NCI-H2107 treated with DMSO at 0.1 percent for 48 hours (cell line): ENCODE measurements around the gene ABI3BP.

Source experiments
- DNase-seq: peaks from one replicate; lab custom pipeline; 2025; ENCODE audit not compliant: unreplicated experiment; lab: John Stamatoyannopoulos, UW

The ABI3BP gene

DNA sequence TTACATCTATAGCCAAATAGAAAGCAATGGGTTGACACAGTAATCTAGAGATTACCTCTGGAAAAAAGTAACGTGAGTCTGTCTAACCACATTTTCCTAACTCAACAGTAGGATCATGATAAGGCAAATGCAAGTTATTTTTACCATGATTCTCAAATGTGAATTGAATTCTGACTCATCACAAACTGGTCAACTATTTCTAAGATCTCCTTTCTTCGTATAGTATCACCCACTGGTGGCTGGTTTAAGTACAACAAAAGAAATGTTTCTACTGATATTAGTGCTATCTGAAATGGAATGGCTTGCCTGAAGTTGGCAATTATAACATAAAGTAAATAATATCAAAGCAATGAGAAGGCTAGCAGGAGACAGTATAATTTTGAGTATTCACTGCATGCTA, 102.2 kb downstream of the ABI3BP start:
- no peak for DNase-seq

DNA sequence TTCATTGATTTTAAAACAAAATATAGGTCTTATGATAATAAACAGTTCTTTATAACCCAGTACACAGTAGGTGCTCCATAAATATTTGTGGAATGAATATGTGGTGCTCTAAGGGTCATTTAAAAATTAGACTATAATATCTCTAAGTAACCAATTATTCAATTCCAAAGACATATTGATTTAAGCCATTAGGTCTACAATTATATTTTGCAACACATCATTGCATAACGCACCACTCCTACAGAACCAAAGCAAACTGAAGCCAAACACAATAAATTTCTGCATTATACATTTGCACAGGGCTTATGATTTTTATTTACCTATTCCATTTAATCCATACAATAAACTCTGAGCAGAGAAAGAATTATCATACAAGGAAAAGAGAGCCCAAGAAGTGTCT, 104.3 kb downstream of the ABI3BP start:
- DNase-seq, result no peak

DNA sequence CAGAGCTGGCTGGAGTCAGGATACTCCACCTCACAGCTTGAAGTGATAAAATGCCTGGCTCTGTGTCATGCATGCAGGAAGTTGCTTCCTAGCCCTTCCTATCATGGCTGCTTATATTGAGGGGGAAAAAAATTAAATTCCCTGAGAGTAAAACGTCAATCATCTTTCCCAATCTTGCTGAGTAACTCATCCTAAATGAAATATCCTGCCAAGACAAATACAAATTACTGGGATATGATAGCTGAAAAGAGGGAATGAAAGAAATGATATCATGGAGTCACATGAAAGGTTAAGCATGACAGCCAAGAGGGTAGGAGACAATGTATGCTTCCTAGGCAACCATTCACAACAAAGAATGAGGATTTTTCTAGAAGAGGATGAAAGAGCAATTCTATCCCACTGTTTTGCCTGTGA, 110.6 kb downstream of the ABI3BP start:
- no peak for DNase-seq

DNA sequence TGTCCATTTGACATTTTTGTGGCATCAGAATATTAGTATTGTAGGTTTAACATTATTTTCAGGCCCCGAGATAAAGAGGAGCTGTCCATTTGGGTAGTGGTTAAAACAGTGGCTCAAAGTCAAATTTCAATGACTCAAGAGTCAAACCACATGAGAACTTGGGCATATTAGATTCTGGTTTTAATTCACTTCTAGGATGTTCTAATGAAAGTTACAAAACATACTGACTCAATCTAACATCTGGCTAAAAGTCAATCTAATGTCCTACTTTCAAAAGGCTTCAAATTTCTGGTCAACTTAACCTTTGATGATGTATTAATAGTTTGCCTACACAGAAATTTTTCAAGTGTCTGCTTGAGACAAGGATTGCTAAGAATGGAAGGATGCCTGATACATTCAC, 112.4 kb downstream of the ABI3BP start:
- DNase-seq, result no peak

DNA sequence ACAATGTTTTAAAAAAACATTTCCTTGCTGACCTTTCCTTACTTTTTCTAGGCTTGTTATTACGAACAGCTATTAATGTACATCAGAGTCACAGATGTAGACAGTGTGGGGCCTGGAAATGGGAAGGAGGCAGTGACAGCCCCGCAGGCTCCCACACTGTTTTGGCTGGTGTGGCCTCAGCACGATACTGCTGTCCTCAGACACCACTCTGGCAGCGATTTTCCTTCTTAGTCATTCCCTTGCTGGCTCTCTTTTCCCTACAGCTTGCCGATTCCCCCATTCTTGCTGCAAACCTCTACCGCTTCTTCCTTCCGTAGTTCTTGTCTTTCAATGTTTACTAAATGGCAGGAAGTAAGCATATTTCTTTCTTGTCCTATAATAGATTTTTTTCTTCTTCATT, 113.1 kb downstream of the ABI3BP start:
- no peak for DNase-seq

DNA sequence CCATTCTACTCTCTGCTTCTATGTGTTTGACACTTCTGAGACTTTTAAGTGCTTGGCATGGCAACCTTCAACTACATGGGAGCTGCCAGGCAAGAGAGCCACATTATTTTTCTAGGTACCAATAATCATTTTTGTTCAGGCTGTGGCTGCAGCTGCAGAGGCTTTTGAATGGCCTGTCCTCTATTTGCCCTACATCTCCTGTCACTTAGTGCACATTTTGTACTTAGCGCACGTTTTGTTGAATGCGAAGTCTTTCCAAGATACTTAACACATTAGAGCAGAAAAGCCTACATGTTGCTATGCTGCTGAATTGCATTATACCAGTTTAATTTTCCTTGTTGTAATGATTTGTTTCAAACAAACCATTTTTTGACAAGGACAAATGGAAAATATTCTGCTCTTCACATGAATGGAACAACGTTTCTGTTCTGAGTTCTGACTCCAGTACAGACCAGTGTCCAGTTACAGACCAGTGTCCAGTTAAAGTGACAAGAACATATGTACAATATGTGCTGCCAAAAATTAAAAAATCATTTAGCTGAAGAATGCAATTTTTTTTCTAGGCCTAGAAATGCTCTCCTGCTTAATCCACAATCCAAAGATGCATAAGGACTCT, 113.9 kb downstream of the ABI3BP start:
- DNase-seq, result no peak

DNA sequence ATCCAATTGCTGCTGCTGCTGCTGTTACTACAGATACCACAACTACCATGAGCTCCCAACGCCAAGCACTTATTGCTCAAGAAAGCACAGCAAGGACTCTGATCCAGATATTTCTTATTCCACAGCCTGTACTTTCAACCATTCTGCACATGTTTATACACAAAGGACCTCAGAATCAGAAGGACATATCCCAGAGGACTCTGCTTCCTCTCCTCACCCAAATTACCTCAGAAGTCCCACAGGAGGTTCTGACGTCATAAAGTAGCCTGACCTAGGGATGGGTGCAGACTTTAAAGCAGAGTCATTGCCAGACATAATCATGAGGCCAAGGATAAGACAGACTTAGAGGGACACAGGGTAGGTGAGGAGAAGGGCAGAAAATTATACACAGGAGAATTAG, 115.9 kb downstream of the ABI3BP start:
- DNase-seq, result no peak

DNA sequence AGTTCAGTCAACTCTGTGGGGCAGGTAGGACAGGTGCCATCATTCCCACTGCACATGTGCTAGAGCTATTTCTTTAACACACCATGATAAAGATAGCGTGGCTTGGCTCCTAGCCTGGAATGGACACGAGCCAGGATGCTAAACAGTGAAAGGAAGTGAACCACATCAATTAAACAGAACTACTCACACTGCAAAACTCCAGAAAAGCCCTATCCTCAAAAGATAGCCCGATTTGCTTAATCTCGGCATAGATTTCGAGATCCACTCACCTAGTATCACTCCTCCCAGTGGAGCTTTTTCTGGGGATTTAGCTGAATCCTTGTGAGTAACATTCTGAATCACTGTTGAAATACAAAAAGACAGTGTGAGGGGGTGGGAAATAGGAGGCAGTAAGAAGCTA, 118.0 kb downstream of the ABI3BP start:
- no peak for DNase-seq

DNA sequence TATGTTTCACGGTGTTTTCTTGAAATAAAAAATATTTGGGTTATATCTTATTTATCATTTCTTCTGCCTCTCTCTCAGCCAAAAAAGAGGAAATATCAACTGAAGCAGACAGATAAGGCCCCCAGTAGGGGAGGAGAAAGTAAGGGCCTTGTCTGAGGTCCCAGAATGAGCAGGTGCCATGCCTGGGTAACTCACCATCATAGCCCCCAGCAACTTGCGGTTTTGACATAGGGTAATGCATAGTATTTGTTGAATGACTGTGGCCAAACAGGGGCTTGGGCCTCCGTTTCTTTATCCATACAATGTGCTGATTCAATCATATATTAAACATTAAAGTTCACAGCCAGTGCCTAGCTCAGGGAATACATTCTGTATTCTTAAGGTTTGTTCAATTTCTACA, 119.6 kb downstream of the ABI3BP start:
- DNase-seq, result no peak

DNA sequence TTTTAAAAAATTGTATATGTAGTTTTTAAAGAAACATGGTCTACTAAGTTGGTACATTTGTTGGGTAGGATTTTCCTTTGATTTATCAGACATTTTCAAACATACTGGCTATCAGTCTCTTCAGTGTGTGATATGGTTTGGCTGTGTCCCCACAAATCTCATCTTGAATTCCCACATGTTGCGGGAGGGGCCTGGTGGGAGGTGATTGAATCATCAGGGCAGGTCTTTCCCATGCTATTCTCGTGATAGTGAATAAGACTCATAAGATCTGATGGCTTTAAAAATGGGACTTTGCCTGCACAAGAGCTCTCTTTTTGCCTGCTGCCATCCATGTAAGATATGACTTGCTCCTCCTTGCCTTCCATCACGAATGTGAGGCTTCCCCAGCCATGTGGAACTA, 121.9 kb downstream of the ABI3BP start:
- DNase-seq, result no peak

DNA sequence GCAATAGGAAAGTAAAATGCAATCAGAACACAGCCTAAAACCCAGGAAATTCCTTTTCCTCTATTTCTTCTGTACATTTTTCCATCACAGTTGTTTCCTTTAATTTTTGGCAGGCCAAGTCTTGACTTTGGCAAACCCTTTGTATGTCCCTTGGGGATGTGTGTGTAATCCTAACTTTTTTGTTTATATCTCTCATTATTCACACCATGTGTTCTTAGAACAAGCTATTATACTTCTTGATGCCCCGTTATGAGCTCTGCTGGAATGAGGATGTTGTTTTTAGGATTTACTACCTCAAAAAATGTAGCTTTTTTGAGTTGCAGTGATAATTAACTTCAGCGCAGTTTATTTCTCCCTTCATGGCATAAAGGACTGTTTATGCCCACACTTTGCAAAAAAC, 123.4 kb downstream of the ABI3BP start:
- DNase-seq, result no peak

DNA sequence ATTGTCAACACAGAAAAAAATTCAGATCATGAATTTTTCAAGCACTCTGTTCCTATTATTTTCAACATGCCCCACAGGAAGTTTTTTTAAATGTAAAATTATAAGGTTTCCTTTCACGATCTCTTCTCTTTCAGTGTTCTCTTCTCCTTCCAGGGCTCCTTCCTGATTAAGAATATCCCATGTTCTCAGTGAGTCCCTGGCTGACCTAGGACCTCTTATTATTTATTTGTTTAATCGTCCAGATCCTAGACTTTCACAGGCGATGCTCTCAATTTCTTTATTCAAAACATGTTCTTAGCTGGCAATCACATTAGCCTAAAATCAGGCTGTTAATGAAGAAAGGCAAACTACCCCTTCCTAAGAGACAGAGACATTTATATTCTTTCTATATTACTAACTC, 124.3 kb downstream of the ABI3BP start:
- DNase-seq, result no peak

DNA sequence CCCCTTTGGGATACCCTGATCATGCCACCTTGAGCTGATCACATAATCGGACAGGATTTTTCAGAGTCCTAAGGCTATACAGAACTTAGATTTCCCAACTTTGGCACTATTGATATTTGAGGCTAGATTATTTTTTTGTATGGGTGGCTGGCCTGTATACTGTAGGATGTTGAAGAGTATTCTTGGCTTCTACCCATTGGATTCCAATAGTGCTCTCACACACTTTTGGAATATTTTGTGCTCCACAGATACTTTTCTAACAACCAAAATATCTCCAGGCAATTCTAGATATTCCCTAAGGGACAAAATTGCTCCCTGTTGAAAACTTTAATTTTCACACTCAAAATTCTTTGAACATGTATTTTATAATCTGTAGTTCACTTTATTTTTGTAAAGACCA, 125.1 kb downstream of the ABI3BP start:
- DNase-seq, result no peak

DNA sequence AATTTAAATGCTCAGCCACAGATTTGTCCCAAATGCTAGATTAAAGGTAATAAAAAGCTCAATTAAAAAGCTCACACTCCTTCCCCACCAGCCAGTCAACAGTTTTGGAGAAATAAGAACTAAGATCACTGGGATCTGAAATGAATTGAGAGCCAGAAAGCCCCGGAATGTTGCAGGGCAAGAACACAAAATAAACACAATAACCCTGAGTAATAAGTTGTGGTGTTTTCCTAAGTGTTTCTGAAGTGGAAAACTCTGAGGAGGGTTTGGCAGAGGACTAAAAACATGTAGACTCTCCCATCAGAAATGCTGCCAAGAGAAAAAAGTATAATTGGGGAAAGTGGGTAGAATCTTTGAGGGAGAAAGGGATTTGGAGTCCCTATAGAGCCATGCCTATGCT, 127.8 kb downstream of the ABI3BP start:
- DNase-seq, result no peak

DNA sequence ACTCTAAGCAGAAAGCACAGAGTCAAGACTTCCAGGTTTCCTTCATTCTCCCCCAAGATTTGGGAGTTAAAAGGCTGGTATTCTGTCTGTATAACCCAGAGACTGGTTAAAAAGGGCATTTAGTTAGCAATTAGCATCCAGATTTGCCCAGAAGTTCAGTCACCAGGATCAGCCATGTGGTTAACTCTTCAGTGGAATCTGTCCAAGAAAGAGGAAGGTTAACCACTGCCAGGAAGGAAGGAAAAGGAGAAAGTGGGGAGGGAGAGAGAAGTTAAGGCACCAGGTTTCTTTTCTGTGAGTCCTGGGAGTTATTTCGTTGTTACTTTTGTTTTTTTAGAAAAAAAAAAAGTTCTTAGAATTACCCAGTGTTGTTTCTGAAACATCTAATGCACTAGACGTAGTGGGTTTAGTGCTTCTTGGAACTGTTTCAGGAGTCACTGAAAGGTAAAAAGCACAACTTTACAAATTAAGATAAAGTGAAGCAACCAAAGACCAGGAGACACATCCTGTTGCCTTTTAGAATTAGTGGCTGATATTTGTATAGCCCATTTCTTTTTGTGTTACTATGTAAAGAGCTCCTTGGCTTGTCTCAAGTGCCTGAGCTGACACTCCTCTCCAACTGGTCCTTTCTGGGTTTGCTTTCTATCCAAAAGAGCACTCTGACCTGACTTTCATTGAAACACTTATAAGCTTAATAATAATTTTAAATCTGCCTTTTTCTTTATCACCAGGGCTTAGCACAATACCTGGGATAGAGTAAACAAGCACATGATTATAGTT, 128.6 kb downstream of the ABI3BP start:
- DNase-seq, result no peak

DNA sequence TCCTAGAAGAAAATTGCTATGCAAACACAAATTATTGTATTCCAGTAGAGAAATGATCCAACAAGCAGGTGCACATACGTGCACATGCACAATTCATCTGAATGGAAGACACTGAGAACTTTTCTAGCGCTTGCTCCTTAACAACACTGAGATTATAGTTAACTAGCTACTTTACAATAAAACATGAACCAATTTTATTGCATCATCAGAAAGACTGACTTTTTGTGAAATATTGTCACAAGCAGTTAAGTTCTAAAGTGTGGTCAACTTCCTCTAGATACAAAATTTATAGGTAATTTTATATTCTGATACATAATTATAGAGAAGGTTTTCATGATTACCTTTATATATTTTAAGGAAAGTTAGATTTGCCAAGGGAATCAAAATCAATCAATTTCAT, 135.4 kb downstream of the ABI3BP start:
- DNase-seq, result no peak

DNA sequence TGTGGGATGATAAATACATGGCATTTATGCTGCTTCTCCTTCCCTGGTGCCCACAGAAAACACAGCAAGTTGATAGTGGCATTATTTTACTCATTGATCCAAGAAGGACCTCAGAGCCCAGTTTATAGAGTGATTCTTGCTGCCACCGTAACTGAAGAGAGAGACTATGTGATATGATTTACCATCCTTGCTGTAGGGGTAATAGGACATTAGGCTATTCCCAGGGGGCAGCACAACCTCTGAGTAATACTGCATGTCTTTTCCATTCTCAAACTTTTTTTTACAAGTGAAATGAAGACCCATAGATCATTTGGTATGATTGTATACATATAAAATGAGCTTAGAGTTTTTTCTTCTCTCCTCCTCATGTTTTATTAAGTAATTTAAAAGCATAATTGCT, 136.4 kb downstream of the ABI3BP start:
- no peak for DNase-seq

DNA sequence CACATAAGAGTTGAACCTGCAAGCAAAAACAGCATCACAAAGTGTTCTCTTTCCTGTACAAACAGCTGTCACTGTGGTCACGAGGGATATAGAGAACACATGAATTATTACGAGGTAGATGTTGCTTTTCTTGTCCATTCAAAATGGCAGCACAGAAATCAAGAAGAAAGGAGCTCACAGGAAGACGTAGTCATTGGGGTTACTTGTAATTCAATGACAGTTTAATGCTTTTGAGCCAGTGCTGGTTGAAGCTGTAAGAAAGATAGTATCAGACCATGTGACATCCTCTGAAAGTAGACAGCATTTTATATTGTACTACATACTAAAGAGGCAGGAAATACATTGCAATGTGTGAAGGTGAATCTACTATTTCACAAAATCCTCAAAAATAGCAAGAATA, 140.4 kb downstream of the ABI3BP start:
- no peak for DNase-seq

DNA sequence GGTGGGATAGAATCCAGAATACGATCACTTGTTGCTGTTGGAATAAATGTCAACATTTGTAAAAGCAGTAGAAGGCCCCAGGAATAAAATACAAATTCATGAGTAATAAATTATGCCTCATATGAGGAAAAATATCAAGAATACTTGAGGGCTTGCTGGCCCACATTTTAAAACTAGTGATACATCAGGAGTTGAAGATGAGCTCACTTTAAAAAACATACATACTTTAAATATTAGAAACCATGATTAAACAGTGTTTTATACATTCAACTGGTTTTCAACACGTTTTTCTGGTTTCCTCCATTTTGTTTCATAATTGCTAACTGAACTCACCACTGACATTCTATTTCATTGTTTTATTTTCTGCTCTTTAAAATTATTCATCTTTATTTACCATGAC, 142.5 kb downstream of the ABI3BP start:
- no peak for DNase-seq

DNA sequence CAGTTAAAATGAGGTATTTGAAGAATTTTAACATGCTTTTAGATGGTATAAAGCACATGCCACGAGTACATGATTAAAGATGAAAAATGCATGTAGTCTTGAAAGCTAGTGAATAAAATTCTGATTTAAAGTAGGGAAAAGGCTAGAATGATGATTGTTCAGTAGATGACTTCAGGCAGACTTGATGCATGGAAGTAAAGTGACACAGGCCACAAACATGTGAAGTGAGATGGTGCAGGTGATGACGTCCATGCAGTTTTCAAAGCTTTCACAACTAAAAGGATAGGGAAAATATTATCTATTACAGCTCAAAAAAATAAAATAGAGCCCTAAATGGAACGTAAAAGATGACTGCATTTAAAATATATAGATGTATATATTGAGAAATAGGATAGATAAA, 143.1 kb downstream of the ABI3BP start:
- no peak for DNase-seq

DNA sequence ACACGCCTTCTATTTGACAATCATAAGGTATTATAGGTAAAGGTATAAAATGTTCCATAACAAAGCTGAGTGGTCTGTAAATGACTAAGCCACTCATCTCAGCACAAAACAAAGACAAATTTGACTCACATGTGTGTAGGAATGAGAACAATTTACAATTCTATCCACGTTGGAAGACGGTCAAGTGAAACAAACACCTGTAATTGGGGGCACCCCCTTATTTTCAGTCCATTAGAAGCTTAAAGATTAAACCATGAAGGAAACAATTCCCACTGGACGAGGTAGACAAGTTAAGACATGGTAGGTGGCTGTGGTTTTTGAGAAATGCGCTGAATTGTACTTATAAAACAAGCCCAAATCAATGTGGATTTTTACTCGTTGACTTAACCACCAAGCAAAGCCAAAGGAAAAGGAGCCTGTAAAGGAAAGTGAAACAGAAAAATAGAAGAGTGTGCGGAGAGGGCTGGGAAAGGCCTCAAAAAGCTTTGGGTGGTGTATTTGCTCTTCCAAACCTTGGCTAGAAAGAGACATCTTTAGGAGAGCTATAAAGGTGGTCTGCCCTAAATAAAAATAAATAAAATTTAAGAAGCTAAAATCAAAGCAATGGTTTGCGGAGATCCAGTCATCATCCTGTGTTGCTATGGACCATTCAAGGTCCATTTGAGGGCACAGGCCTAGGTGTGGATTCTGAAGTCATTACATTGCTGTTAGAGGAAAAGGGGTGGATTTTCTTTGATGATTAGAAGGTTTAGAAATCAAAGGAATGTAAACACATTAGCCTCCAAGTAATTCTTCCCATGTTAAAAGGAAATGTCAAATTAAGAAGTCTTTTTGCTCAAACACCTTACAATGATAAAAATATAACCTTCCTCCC, 148.9 kb downstream of the ABI3BP start:
- no peak for DNase-seq

DNA sequence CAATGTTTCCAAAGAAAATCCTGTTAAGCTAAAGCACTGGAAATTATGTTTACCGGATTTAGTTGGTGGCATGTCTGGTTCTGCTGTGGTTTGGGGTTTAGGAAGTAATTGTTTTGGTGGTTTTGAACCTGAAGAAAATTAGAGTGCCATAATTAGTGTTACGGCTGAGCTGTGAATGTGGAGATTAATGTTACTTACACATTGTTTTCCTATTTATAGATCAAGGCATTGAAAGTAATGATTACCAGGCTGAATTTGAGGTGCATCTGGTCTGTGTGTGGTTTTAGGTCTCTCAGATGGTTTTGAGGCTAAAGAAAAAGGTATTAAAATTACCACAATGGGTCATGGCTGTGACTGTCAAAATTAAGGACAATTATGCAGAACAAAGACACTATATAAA, 155.1 kb downstream of the ABI3BP start:
- DNase-seq, result no peak
